GM06990 (cell line): ENCODE data around the gene TENM3.

Source experiments
- DNase-seq: peaks from one replicate; pipeline ENCODE4 v3.0.0-alpha.2; 2011; ENCODE audit not compliant: insufficient read length; ENCODE audit errors: extremely low read depth
- H3K27me3 ChIP-seq: replicated peaks from 2 replicates; pipeline ENCODE4 v1.6.0; 2011; ENCODE audit warnings: low read length; ENCODE audit not compliant: control insufficient read depth, insufficient read depth
- H3K36me3 ChIP-seq: 2 replicates; pipeline ENCODE4 v1.5.1; 2011; ENCODE audit warnings: low read length; ENCODE audit not compliant: control insufficient read depth, insufficient read depth
- H3K4me3 ChIP-seq: replicated peaks from 2 replicates; pipeline ENCODE4 v1.5.1; 2011; ENCODE audit warnings: low read depth, mild to moderate bottlenecking, control low read depth, low read length
- TF ChIP-seq, protein P1 (sequence below): IDR thresholded peaks from 2 replicates; pipeline ENCODE4 v1.5.1; 2011; ENCODE audit warnings: low read length, control low read depth, mild to moderate bottlenecking, inconsistent platforms; ENCODE audit not compliant: insufficient read depth, poor library complexity, severe bottlenecking

TENM3 gene

GRCh38 chr4:182752158-182752910, 509.1 kb downstream of the TENM3 start:
- Histone ChIP-seq H3K4me3 (no peak overlapping the region), H3K27me3 (no peaks in the 10 kb centered on the region), H3K36me3 (no peaks in the 10 kb centered on the region)
- DNase-seq: no peak
- TF ChIP-seq, protein P1, sequence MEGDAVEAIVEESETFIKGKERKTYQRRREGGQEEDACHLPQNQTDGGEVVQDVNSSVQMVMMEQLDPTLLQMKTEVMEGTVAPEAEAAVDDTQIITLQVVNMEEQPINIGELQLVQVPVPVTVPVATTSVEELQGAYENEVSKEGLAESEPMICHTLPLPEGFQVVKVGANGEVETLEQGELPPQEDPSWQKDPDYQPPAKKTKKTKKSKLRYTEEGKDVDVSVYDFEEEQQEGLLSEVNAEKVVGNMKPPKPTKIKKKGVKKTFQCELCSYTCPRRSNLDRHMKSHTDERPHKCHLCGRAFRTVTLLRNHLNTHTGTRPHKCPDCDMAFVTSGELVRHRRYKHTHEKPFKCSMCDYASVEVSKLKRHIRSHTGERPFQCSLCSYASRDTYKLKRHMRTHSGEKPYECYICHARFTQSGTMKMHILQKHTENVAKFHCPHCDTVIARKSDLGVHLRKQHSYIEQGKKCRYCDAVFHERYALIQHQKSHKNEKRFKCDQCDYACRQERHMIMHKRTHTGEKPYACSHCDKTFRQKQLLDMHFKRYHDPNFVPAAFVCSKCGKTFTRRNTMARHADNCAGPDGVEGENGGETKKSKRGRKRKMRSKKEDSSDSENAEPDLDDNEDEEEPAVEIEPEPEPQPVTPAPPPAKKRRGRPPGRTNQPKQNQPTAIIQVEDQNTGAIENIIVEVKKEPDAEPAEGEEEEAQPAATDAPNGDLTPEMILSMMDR: no peak

GRCh38 chr4:182754895-182755294, 511.7 kb downstream of the TENM3 start:
- no peak overlapping the region for H3K4me3 ChIP-seq
- no peak for DNase-seq
- no peaks in the 10 kb centered on the region for H3K36me3 ChIP-seq
- H3K27me3 ChIP-seq: no peaks in the 10 kb centered on the region; the same call in 1 of the 2 replicates
- TF ChIP-seq, protein P1: no peak

- no peak for DNase-seq
- no peaks in the 10 kb centered on the region for H3K36me3 ChIP-seq
- H3K27me3 ChIP-seq: no peaks in the 10 kb centered on the region; the same call in 1 of the 2 replicates
- TF ChIP-seq, protein P1: no peak
- no peak overlapping the region for H3K4me3 ChIP-seq
These were observed 513.0 kb downstream of the TENM3 start for GRCh38 chr4:182756161-182756690.

DNA sequence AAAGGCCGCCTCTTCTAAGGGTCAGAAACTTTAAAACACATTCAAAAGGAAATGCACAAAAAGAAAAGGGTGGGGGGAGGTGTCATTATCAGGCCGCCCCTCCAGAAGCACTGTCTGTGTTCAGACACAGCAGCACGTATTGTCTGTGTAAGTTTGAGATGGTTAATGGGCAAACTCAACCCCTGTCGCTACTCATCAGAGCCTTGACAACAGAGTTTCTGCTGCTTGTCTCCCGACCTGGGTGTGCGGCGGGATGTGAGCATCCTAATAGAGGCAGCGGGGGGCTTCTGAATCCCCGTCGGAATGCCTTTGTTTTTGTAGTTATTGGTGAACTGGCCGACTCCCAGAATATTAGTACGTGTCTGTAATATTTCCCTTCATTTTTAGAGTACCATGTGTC, 515.1 kb downstream of the TENM3 start:
- DNase-seq: no peak
- TF ChIP-seq, protein P1: no peak
- H3K27me3 ChIP-seq: no peaks in the 10 kb centered on the region; the same call in 1 of the 2 replicates
- H3K36me3 ChIP-seq: no peaks in the 10 kb centered on the region
- H3K4me3 ChIP-seq: no peak overlapping the region

DNA sequence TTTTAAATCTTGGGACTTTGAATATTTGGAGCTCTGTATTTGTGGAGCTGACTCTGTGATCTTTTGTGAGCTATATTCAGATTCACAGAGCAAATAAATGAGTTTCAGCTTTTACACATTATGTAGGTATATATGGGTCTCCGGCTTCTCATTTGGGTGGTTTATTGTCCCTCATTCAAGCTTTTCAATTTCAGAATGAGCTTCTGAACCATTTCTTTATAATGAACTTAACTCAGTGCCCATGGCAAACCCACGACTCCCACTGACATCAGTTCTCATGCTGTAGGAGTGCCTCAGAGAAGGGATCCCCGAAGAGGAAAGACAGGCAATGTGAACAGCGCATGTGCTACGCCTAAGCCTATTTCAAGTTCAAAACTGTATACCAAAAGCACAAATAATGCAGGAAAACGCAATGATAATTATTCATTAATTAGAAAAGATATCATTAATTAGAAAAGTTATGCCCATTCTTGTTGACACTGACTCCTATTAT, 517.4 kb downstream of the TENM3 start:
- H3K36me3 ChIP-seq: no peaks in the 10 kb centered on the region
- no peak overlapping the region for H3K4me3 ChIP-seq
- no peaks in the 10 kb centered on the region; the same call in 1 of the 2 replicates for H3K27me3 ChIP-seq
- TF ChIP-seq, protein P1: no peak
- DNase-seq: no peak
